Body of pancreas (tissue), 4 donors: ENCODE measurements around the gene CAMK2A. TPM values are rescaled to one million over a fixed set of nuclear protein-coding genes. Genes with fewer than 3 reads are reported as not detected.
A peak's percentile ranks its signal among the peaks of the same experiment; 100 is the strongest.

ENCODE experiments used
- ATAC-seq: fragments of 150-250 bp; one replicate; pipeline ENCODE4 v1.9.1; 2016
- DNase-seq, 4 donors: peaks; one replicate each; pipeline ENCODE4 v3.0.0-alpha.2; 2019
- H3K27ac ChIP-seq, 4 donors: fragments of 200-600 bp; sonication (generic); 1 replicate in 3 of 4; 2 replicates in 1 of 4; pipeline versions ENCODE4 v1.5.1 to v1.6.1; 2016 to 2019; ENCODE audit warnings: mild to moderate bottlenecking in 1 of 4, mixed read lengths in 1 of 4, moderate library complexity in 1 of 4
- H3K27me3 ChIP-seq, 2 donors: fragments of 200-600 bp; sonication (generic); one replicate each; pipeline ENCODE4 v1.6.0; 2016; ENCODE audit warnings: mild to moderate bottlenecking in 1 of 2
- H3K36me3 ChIP-seq, 2 donors: fragments of 200-600 bp; sonication (generic); replicated peaks in 1 of 2; 2 replicates each; pipeline ENCODE4 v1.5.1; 2016; ENCODE audit warnings: low read depth in 2 of 2; ENCODE audit not compliant: insufficient read depth in 1 of 2
- H3K4me1 ChIP-seq: fragments of 200-600 bp; sonication (generic); one replicate; pipeline ENCODE4 v1.6.0; 2016
- H3K4me3 ChIP-seq, 2 donors: fragments of 200-600 bp; sonication (generic); 1 replicate in 1 of 2; 2 replicates in 1 of 2; pipeline ENCODE4 v1.5.1; 2016 to 2019
- H3K9me3 ChIP-seq, 3 donors: fragments of 200-600 bp; sonication (generic); 1 replicate in 2 of 3; 2 replicates in 1 of 3; pipeline ENCODE4 v1.5.1; 2016
- POLR2A ChIP-seq, 3 donors: fragments of 450-650 bp; IDR thresholded peaks; one replicate each; pipeline ENCODE4 v1.6.1; 2016; ENCODE audit warnings: antibody characterized with exemption in 3 of 3, mild to moderate bottlenecking in 2 of 3
- WGBS, 2 donors: methylation state at CpG; one replicate each; pipeline ENCODE4 v1.1.5; 2017; 5-methylcytosine and 5-hydroxymethylcytosine counted together
- intact Hi-C: fragments of 100-400 bp; cut with DNase I; formaldehyde crosslinking; loops from one replicate; pipeline ENCODE4 v1.15.1; 2023
- total RNA-seq, 2 donors: library from RNA; depleted of rRNA; stranded (reverse); fragments of >200 nt; gene quantifications; one replicate each; pipeline ENCODE4 v1.1.0, GENCODE V29; 2016
- TF ChIP-seq, protein P1 (sequence below), 7 experiments: fragments of 450-650 bp in 4 of 7; fragments of 200-600 bp in 3 of 7; sonication (generic) in 3 of 7; IDR thresholded peaks; one replicate each; pipeline ENCODE4 v1.5.1; 2016 to 2019; ENCODE audit warnings: antibody characterized with exemption in 7 of 7

Gene CAMK2A
- total RNA-seq, 2 donors from 2014 or later: 0.26 TPM; not detected in 1

DNA sequence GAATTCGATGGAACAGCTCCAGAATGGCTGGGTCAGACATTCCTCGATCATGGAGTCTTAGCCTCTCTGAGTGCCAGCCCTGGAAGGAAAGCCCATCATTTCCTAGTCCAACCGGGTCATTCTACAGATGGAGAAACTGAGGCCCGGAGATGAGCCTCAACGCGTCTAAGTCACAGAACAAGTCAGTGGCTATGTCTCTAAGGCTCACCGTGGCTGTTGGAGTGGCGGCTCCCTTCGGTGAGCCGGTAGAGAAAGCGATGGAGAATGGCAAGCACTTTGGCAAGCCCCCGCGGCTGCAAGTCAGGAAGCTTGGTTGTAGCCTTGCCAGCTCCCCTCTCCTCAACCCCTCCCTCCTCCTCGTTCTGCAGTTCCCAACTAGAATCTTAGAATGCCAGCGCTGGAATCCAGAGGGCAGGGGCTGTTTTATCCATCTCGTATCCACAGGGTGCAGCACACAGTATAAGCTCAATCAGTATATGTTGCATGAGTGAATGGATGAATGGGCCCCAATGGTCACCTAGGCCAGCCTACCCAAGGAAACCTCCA is 13.6 kb upstream of the CAMK2A start:
- Histone ChIP-seq H3K27me3 (peaks cover 0 to 5% of the 10 kb centered on the region in 2 donors), H3K4me3 (no peak overlapping the region), H3K27ac (no peak overlapping the region), H3K9me3 (no peaks in the 10 kb centered on the region), H3K4me1 (peaks cover 13% of the 10 kb centered on the region), H3K36me3 (no peaks in the 10 kb centered on the region)
- DNase-seq (no peak), ATAC-seq (no peak)
- 31 to 43% methylated on average over 10 to 16 of the region's 16 CpGs for WGBS, 2 donors
- intact Hi-C loops: no loop called here
- TF ChIP-seq, protein P1, sequence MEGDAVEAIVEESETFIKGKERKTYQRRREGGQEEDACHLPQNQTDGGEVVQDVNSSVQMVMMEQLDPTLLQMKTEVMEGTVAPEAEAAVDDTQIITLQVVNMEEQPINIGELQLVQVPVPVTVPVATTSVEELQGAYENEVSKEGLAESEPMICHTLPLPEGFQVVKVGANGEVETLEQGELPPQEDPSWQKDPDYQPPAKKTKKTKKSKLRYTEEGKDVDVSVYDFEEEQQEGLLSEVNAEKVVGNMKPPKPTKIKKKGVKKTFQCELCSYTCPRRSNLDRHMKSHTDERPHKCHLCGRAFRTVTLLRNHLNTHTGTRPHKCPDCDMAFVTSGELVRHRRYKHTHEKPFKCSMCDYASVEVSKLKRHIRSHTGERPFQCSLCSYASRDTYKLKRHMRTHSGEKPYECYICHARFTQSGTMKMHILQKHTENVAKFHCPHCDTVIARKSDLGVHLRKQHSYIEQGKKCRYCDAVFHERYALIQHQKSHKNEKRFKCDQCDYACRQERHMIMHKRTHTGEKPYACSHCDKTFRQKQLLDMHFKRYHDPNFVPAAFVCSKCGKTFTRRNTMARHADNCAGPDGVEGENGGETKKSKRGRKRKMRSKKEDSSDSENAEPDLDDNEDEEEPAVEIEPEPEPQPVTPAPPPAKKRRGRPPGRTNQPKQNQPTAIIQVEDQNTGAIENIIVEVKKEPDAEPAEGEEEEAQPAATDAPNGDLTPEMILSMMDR (IDR thresholded peaks at IDR 0.05): no peak
- no peak for TF ChIP-seq POLR2A (IDR thresholded peaks at IDR 0.05)

DNA sequence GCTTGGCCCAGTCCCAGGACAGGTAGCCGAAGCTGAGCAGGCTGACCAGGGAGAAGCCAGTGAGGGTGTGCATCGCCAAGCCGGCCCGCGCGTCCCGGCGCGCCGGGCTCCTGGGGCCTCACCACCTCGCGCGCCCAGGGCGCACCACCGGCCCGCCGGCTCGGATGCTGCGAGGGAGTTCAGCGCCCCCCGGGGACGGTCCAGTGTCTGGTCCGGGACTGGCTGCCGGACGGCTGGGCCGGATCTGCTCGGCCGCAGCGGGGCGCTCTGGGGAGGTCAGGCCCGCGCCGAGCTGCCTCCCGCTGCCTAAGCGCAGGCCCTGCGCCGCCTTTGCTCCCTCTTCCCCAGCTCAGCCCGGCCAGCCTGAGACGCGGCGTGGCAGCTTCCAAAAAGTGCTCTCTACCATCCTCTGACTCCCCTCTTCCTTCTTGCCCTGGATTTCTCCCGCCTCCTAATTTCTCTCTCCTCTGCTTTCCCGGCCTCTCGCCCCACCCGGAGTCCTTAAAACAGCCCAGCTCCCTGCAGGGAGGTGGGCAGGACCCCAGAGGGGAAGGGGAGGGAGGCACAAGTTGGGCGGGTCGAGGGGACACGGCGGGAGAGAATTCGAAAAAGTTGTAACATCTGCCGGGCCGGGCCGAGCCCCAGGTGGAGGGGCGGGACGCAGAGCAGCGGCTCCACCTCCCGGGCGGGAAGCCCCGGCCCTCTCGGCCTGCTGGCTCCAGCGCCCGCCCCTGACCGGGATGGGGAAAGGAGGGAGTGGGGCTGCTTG is 12.9 kb upstream of the CAMK2A start, which contains the start of gene ARSI:
Gene ARSI, minus strand, starts transcription at position 605 of the 769 bp plus-strand sequence. Its CDS starts 532 bp downstream, at position 73.
- Histone ChIP-seq H3K27ac (no peak within 1 kb of the TSS), H3K4me3 (peak within 1 kb of the TSS in 1 of 2 donors; percentile 5), H3K9me3 (no peaks in the 10 kb centered on the region), H3K4me1 (peaks cover 13% of the 10 kb centered on the region), H3K36me3 (no peaks in the 10 kb centered on the region), H3K27me3 (peaks cover 0 to 5% of the 10 kb centered on the region in 2 donors)
- DNase-seq (peak; percentile 27 to 40 (median 34)), ATAC-seq (peak; percentile 46)
- intact Hi-C loops: no loop called here
- TF ChIP-seq, protein P1 (IDR thresholded peaks at IDR 0.05): peak in 2 of 7 experiments; percentile 11 to 22
- TF ChIP-seq POLR2A (IDR thresholded peaks at IDR 0.05): no peak
- 2% methylated on average over 18 to 63 of the region's 63 CpGs for WGBS, 2 donors

DNA sequence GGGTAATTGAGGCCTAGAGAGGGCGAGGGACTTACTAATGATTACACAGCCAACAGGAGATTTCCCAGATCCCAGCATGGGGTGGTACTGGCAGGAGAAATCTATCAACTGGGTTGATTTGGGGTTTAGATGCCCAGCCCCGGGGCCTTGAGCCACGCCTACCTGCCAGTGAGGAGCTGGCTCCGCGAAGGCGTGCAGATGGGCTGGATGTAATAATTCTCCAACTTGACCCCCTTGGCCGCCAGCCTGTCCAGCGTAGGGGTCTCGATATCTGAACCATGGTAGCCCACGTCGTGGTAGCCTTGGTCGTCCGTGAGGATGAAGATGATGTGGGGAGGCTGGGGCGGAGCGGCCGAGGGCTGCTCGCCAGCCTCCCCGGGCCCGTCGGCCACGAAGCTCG is 12.3 kb upstream of the CAMK2A start:
- no peak overlapping the region for H3K4me3 ChIP-seq
- H3K27me3 ChIP-seq: peaks cover 0 to 5% of the 10 kb centered on the region in 2 donors
- H3K4me1 ChIP-seq: peaks cover 13% of the 10 kb centered on the region
- 32 to 42% methylated on average over 14 to 22 of the region's 22 CpGs for WGBS, 2 donors
- H3K36me3 ChIP-seq: no peaks in the 10 kb centered on the region
- H3K27ac ChIP-seq: no peak overlapping the region
- TF ChIP-seq POLR2A (IDR thresholded peaks at IDR 0.05): no peak
- TF ChIP-seq, protein P1 (IDR thresholded peaks at IDR 0.05): no peak
- intact Hi-C loops: no loop called here
- H3K9me3 ChIP-seq: no peaks in the 10 kb centered on the region
- ATAC-seq (no peak), DNase-seq (no peak)

DNA sequence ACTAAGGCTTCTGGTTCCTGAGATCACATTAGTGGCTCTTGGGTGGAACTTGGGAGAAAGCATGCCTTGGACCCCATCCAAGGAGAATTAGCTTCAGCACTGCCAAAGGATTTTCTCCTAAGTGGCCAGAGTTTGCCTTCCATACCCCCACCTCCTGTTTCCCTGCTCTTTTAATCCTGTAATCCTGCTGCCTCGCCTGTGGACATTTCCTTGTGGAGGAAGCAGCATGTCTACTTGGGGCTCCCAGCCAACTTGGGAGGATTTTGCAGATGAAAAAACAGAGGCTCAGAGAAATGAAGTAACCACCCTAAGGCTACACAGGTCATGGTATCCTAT is 11.6 kb upstream of the CAMK2A start:
- no peak for TF ChIP-seq POLR2A (IDR thresholded peaks at IDR 0.05)
- TF ChIP-seq, protein P1 (IDR thresholded peaks at IDR 0.05): no peak
- no peaks in the 10 kb centered on the region for H3K36me3 ChIP-seq
- no peak for ATAC-seq
- peaks cover 0 to 5% of the 10 kb centered on the region in 2 donors for H3K27me3 ChIP-seq
- no peaks in the 10 kb centered on the region for H3K9me3 ChIP-seq
- no peak overlapping the region for H3K27ac ChIP-seq
- WGBS, 2 donors: 84 to 90% methylated on average over 1 of the region's 1 CpG
- H3K4me1 ChIP-seq: peaks cover 13% of the 10 kb centered on the region
- intact Hi-C loops: no loop called here
- no peak for DNase-seq
- H3K4me3 ChIP-seq: no peak overlapping the region
